RPMI8226 (cell line): Measurements from ENCODE around the gene UBE2Q1.

Experiments
- DNase-seq: peaks from one replicate; pipeline ENCODE4 v3.0.0-alpha.2; 2015

UBE2Q1 gene

GRCh38 chr1:154557939-154558719, at the start of gene UBE2Q1:
Gene UBE2Q1, minus strand, starts transcription at chr1:154558662. Its CDS starts 109 bp downstream, at chr1:154558553.
- peak; percentile 65 for DNase-seq

GRCh38 chr1:154607609-154608396, 49.3 kb upstream of the UBE2Q1 start, which contains the start of gene ADAR:
Gene ADAR, minus strand, starts transcription at chr1:154608186. Its CDS starts 180 bp downstream, at chr1:154608006.
- peak; percentile 99 for DNase-seq

GRCh38 chr1:154607106-154607608, 48.7 kb upstream of the UBE2Q1 start:
- DNase-seq: peak; percentile 35

- DNase-seq: no peak
Measured at GRCh38 chr1:154605534-154605933, 47.1 kb upstream of the UBE2Q1 start.

GRCh38 chr1:154603317-154603716, 44.9 kb upstream of the UBE2Q1 start:
- no peak for DNase-seq

GRCh38 chr1:154599658-154600057, 41.2 kb upstream of the UBE2Q1 start:
- DNase-seq: no peak

- DNase-seq: no peak
Measured at GRCh38 chr1:154598871-154599635, 40.6 kb upstream of the UBE2Q1 start.

GRCh38 chr1:154595621-154596020, 37.2 kb upstream of the UBE2Q1 start:
- DNase-seq: no peak

- no peak for DNase-seq
Measured at GRCh38 chr1:154594811-154595210, 36.3 kb upstream of the UBE2Q1 start.

- no peak for DNase-seq
Measured at GRCh38 chr1:154593390-154593789, 34.9 kb upstream of the UBE2Q1 start.

GRCh38 chr1:154591206-154591605, 32.7 kb upstream of the UBE2Q1 start:
- DNase-seq: no peak

- DNase-seq: no peak
Measured at GRCh38 chr1:154590756-154591155, 32.3 kb upstream of the UBE2Q1 start.

- DNase-seq: no peak
Measured at GRCh38 chr1:154589780-154590179, 31.3 kb upstream of the UBE2Q1 start.

GRCh38 chr1:154586641-154587040, 28.2 kb upstream of the UBE2Q1 start:
- no peak for DNase-seq

- DNase-seq: no peak
Measured at GRCh38 chr1:154586231-154586630, 27.8 kb upstream of the UBE2Q1 start.

- no peak for DNase-seq
Measured at GRCh38 chr1:154584267-154584994, 26.0 kb upstream of the UBE2Q1 start.

- no peak for DNase-seq
Measured at GRCh38 chr1:154583773-154584172, 25.3 kb upstream of the UBE2Q1 start.

GRCh38 chr1:154582885-154583284, 24.4 kb upstream of the UBE2Q1 start:
- DNase-seq: no peak

- DNase-seq: no peak
Measured at GRCh38 chr1:154581766-154582165, 23.3 kb upstream of the UBE2Q1 start.

- no peak for DNase-seq
Measured at GRCh38 chr1:154579374-154579773, 20.9 kb upstream of the UBE2Q1 start.

GRCh38 chr1:154578058-154578418, 19.6 kb upstream of the UBE2Q1 start:
- no peak for DNase-seq

- no peak for DNase-seq
Measured at GRCh38 chr1:154577346-154578057, 19.0 kb upstream of the UBE2Q1 start.
